ENCODE data around the gene RBM19. TPM values are rescaled to one million over a fixed set of nuclear protein-coding genes. Genes with fewer than 3 reads are reported as not detected.

RBM19 gene
- total and polyA plus RNA-seq, 9 donors = 11.6 to 44.0 (median 33.9) TPM

DNA sequence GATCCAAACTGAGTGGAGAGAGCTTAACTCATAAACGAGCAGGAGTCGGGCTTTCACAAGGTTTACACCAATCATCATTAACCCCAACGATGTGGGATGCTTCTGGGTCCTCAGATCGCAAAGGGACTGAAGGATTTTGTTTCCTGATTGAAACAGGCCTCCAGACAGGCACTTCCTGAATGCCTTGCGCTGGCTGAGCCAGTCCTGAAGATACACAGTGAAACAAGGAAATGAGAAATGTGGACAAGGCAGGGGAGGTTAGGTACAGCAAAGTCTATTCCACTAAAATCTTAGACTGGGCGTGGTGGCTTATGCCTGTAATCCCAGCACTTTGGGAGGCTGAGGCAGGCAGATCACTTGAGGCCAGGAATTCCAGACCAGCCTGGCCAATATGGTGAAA, 30.7 kb downstream of the RBM19 start:
- H3K4me3 ChIP-seq = no peak overlapping the region
- no peak for TF ChIP-seq EP300 (IDR thresholded peaks at IDR 0.05)
- TF ChIP-seq, protein P1, sequence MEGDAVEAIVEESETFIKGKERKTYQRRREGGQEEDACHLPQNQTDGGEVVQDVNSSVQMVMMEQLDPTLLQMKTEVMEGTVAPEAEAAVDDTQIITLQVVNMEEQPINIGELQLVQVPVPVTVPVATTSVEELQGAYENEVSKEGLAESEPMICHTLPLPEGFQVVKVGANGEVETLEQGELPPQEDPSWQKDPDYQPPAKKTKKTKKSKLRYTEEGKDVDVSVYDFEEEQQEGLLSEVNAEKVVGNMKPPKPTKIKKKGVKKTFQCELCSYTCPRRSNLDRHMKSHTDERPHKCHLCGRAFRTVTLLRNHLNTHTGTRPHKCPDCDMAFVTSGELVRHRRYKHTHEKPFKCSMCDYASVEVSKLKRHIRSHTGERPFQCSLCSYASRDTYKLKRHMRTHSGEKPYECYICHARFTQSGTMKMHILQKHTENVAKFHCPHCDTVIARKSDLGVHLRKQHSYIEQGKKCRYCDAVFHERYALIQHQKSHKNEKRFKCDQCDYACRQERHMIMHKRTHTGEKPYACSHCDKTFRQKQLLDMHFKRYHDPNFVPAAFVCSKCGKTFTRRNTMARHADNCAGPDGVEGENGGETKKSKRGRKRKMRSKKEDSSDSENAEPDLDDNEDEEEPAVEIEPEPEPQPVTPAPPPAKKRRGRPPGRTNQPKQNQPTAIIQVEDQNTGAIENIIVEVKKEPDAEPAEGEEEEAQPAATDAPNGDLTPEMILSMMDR (IDR thresholded peaks at IDR 0.05) = no peak
- no peak for TF ChIP-seq POLR2A (IDR thresholded peaks at IDR 0.05)
- peaks cover 12% of the 10 kb centered on the region for H3K4me1 ChIP-seq (ENCODE audit: insufficient read depth)
- no peak overlapping the region for H3K27ac ChIP-seq
- DNase-seq = no peak
- no peaks in the 10 kb centered on the region for H3K27me3 ChIP-seq
- intact Hi-C loops (cut with DNase I) = no loop called here
- H3K36me3 ChIP-seq = no peaks in the 10 kb centered on the region
- no peaks in the 10 kb centered on the region for H3K9me3 ChIP-seq
- 61 to 62% (median 62%) methylated on average over 6 of the region's 6 CpGs for WGBS, 3 donors

- DNase-seq = no peak
- H3K36me3 ChIP-seq = no peaks in the 10 kb centered on the region
- WGBS, 3 donors = 84 to 90% (median 90%) methylated on average over 9 of the region's 9 CpGs
Measured at GRCh38 chr12:113934946-113935345, 31.2 kb downstream of the RBM19 start.

DNA sequence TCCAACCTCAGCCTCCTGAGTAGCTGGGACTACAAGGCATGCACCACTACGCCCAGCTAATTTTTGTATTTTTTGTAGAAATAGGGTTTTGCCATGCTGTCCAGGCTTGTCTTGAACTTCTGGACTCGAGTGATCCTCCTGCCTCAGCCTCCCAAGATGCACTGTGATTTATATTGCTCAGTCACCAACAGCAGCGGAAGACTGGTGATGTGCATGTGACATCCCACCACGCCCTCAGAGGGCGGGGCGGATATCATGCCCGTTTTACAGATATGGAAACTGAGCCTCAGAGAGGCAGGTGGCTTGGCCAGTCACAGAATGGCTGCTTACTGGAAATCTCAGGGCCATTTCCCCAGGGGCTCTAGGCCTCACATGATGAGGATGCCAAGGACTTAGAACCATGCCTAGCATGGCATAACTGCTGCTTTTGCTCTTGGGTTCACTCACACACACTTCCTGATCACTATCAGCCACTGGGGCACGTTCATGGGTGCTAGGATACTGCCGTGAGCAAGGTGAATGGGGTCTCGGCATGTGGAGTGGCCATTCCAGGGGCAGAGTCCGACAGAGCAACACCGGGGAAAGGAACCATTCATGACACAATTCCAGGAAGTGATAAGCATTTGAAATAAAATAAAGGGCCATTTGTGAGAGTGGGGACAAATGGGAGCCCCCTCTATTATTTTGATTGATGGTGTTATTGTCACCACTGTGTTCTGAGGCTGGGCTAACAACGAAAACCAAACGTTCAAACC, 31.9 kb downstream of the RBM19 start:
- peaks cover 12% of the 10 kb centered on the region for H3K4me1 ChIP-seq (ENCODE audit: insufficient read depth)
- TF ChIP-seq POLR2A (IDR thresholded peaks at IDR 0.05) = no peak
- no peak for DNase-seq
- no peaks in the 10 kb centered on the region for H3K27me3 ChIP-seq
- no peak overlapping the region for H3K4me3 ChIP-seq
- no peaks in the 10 kb centered on the region for H3K9me3 ChIP-seq
- 88 to 92% (median 91%) methylated on average over 14 of the region's 14 CpGs for WGBS, 3 donors
- intact Hi-C loops (cut with DNase I) = no loop called here
- no peaks in the 10 kb centered on the region for H3K36me3 ChIP-seq
- H3K27ac ChIP-seq = peak overlapping the region; percentile 49 to 82

More at GRCh38 chr12:113934946-113935345, 31.2 kb downstream of the RBM19 start:
- no peak overlapping the region for H3K27ac ChIP-seq
- H3K27me3 ChIP-seq = no peaks in the 10 kb centered on the region
- H3K4me1 ChIP-seq (ENCODE audit: insufficient read depth) = peaks cover 12% of the 10 kb centered on the region
- intact Hi-C loops (cut with DNase I) = no loop called here
- no peak overlapping the region for H3K4me3 ChIP-seq
- TF ChIP-seq POLR2A (IDR thresholded peaks at IDR 0.05) (no peak), EP300 (IDR thresholded peaks at IDR 0.05) (no peak)
- TF ChIP-seq, protein P1 (IDR thresholded peaks at IDR 0.05) = no peak
- no peaks in the 10 kb centered on the region for H3K9me3 ChIP-seq

GRCh38 chr12:113933201-113933786, 32.8 kb downstream of the RBM19 start:
- Histone ChIP-seq H3K27me3 (no peaks in the 10 kb centered on the region), H3K4me1 (ENCODE audit: insufficient read depth) (peaks cover 12% of the 10 kb centered on the region), H3K36me3 (no peaks in the 10 kb centered on the region), H3K4me3 (no peak overlapping the region), H3K27ac (peak overlapping the region; percentile 49 to 82), H3K9me3 (no peaks in the 10 kb centered on the region)
- intact Hi-C loops (cut with DNase I) = no loop called here
- WGBS, 3 donors = 16 to 31% (median 25%) methylated on average over 18 of the region's 18 CpGs
- TF ChIP-seq, protein P1 (IDR thresholded peaks at IDR 0.05) = no peak
- TF ChIP-seq POLR2A (IDR thresholded peaks at IDR 0.05) (no peak), EP300 (IDR thresholded peaks at IDR 0.05) (no peak)
- DNase-seq = peak; percentile 77 to 86 (median 82)
